Stimulated activated CD4-positive, alpha-beta T cell treated with anti-CD3 and anti-CD28 coated beads, Interleukin-12 subunit alpha, Interleukin-12 subunit beta, amount 100 ng/mL, for 48 hours (primary cell): ENCODE data around the gene YWHAG.
A peak's percentile ranks its signal among the peaks of the same experiment; 100 is the strongest.
"Not testable (repeated sequence)": the region's sequence is repeated elsewhere in the genome, so short reads cannot be mapped to it uniquely, and the experiment has no call there.

Experiments
- DNase-seq, 3 donors: peaks; one replicate each; pipeline ENCODE4 v3.0.0-alpha.2; 2020; ENCODE audit warnings: low read depth in 2 of 3, low spot score in 1 of 3

The YWHAG gene

DNA sequence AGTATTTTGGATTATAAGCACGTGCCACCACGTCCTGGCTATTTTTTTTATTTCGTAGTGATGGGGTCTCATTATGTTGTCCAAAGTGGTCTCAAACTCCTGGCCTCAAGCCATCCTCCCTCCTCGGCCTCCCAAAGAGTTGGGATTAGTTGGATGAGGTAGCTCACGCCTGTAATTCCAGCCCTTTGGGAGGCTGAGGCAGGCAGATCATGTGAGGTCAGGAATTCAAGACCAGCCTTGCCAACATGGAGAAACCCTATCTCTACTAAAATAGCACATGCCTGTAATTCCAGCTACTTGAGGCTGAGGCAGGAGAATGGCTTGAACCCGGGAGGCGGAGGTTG, 21.8 kb upstream of the YWHAG start:
- no peak for DNase-seq

DNA sequence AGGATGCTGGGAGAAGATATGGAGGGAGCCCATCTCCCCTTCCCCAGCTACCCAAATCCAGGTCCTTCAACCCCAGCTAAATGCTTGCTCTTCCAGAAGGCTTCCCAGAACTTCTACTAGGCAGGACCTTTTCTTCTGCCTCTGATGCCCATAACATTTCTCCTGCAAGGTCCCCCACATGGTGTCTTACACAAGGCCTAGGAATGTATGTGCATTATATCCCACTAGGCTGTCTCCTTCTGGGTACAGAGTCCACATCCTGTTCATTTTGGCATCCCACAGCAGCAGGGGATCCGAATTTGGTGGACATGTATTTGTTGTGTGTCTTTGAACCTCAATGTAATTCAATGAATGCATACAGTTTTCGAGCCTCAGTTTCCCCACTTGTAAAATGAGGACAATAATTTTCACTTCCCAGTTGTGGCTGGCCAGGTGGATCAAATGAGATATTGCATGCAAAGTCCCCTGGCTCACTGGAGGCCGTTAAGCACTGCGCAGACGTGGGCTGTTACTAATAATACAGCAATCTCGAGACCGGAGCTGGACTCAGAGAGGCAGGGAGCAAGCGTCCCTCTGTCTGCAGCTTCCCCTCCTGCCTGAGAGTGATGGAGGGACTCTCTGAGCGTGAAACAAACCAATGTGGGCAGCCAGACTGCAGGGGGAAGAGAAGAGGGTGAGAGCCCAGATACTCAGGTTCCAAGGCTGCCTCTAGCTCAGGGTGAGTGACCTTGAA, 18.6 kb upstream of the YWHAG start:
- DNase-seq = no peak

DNA sequence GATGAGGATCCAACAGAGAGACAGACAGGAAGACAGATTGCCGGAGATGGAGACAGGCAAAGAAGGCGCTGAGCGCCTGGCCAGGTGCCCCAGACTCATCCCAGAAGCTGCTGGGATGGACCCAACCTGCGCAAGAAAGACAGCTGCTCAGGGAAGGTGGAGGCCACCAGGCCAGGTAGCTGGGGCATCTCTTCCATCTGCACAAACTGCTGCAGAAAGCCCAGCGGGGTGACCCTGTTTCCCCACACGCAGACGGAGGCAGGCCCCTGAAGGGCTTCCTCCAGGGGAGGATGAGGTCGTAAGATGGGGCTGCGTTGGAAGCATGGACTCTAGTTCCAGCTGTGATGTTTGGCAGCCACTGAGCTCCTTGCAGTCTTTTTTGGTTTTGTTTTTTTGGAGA, 16.5 kb upstream of the YWHAG start:
- DNase-seq = no peak

DNA sequence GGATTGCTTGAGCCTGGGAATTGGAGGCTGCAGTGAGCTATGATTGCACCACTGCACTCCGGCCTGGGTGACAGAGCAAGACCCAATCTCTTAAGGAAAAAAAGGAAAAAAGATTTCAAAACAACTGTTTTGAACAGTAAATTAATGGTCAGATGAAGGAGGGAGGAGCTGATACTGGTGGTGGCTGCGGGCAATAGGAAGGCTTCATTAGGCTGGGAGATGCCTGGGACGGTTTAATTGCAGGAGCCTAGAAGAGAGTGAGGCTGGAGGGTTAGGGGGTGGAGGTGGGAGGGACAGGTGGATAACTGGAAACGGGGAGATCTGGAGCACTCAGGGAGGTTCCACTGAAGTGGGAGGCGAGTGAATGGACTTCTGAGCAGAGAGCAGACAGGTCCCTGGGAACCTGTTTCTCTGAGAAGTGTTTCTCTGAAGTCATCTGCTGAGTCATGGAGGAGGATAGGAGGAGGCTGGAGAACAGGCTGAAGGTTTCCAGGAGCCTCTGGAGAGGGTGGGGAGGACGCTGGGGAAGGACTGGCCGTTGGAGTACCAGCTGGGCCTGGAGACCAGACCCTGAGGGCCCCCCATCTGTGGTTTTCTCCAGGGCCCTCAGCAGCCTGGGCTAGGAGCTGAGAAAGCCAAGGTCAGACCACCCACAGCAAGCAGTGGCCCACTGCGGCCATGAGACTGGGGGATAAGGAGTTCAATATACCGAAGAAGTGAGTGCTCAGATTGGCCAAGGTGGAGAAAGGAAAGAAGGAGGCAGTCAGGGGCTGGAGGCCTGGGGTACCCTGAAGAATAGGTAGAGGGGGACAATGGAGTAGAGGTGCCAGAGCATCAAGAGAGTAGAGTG, 14.4 kb upstream of the YWHAG start:
- DNase-seq = no peak

DNA sequence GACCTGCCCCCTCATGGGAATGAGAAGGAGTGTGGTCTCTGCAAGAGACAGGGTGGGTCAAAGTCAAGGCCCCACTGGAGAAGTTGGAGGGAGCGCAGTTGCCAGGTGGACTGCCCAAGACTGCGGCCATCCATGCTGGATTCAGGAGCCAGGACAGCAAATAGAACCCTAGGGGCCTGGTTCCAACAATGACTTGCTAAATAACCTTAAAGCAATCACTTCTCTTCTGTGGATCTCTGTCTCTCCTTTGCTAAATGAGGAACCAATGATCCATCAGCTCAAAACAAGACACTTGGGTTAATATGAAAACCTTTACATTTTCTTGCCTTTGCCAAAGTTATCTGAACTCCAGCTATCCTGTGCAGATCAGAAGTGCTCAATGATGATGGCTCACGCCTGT, 12.6 kb upstream of the YWHAG start:
- DNase-seq = no peak

DNA sequence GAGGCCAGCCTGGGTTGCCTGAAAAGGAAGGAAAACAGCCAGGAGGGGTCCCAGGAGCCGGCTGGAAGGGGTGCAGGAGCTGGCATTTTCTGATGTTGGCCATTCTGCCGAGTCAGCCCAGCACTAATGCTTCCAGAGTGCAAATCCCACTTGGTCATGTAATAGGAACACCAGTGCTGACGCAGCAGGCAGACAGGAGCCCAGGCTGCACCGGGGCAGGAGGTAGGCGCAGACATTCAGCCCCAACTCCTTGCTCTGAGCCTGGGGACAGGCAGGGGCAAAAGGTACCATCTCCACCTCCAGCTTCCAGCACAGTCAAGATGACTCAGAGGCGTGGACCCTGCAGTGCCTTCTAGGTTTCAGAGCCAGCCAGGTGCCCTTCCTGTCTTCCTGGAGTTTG, 10.2 kb upstream of the YWHAG start:
- DNase-seq = no peak

DNA sequence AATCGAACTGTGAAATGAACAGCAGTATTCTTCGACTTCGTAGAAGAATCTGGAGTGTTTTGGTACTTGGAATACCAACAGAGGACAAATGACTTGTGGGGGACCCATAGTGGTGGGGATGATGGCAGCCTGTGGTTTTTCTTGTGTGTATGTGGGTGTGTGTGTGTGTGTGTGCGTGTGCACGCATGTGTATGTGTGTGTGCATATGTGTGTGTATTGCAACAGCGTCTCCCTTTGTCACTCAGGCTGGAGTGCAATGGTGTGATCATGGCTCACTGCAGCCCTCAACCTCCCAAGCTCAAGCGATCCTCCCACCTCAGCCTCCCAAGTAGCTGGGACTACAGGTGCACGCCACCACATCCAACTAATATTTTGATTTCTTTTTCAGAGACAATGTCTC, 9.4 kb upstream of the YWHAG start:
- no peak for DNase-seq

DNA sequence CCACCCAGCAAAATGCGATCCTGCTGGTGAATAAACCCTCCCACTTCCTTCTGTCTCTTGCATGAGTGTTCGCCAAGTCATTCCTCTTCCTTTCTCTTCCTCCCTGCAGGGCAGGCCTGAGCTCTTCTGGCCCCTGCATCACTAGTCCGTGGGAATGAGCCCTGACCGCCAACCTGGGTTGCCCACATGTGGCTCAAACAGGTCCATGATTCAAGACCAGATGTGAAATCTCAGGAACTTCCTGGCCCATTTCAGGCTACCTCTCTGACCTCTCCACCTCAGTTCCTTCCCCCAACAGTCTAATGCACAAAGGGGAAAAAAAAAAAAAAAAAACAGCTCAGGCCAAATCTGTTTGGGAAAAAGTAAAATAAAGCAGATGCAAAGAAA, 5.4 kb upstream of the YWHAG start:
- DNase-seq = no peak

DNA sequence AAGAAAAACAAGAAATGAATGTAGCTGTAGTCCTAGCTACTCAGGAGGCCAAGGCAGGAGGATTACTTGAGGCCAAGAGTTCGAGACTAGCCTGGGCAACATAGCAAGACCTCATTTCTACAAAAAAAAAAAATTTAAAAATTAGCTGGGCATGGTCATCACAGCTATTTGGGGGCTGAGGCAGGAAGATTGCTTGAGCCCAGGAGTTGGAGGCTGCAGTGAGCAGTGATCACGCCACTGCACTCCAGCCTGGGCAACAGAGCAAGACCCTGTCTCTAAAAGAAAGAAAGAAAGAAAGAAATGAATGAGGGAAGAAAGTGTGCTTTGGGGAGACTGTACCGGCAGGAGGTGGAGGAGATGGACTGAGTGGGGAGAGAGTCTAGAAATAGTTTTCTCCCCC, 5.0 kb upstream of the YWHAG start:
- DNase-seq = not testable (repeated sequence)

DNA sequence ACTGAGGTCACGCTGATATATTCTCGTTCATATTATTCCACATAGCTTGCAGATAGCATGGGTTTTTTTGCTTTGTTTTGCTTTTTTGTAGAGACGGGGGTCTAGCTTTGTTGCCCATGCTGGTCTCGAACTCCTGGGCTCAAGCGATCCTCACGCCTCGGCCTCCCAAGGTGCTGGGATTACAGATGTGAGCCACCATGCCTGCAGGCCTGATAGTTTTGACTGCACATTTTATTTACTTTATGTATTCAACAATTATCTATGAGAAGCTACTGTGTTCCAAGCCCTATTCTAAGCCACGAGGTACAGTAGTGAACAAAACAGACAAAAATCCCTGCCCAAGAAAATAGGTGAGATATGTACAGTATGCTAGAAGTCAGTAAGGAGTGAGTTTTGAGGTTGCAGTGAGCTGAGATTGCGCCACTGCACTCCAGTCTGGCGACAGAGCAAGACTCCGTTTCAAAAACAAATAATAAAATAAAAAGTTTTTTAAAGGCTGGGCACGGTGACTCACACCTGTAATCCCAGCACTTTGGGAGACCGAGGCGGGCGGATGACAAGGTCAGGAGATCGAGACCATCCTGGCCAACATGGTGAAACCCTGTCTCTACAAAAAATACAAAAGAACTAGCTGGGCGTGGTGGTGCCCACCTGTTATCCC, 1.3 kb upstream of the YWHAG start:
- no peak for DNase-seq

DNA sequence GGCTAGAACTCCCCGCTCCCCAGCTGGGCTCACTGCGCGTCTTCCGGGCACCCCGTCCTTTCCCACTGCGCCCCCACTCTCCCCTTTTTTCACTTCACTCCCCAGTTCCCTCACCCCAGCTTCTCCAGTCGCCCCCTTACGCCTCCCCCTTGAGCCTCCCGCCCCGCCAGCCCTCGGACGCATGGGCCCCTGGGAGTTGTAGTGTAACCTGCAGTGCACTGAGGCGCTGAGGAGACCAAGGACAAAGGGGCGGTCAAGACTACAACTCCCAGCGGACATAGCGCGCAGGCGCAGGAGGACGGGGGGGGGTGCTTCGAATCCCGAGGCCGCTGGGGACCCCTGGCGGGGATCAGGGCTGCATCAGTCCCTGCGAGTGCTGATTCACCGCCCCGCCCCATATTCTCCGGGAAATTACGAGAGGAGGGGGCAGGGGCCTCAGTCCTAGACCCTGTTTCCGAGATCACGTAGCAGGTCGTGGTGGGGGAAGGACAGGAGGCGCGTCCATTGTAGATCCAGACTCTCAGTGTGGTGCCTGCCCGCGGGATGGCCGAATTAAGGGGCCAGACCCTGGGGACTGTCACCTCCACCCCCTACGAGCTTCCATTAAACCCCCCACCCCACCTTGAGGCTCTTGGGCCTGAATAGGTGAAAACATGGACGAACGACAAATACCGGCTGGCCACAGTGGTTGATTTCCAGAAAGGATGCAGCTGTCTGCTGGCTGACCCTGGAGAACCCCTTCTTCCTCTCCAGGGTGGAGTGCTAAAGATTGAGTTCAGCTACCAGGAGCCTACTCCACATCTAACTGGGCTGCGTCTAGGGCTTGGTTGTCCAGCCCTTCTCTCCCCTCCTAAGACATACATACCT, 553 bp upstream of the YWHAG start:
- DNase-seq = peak; percentile 87 to 90 (median 88)

DNA sequence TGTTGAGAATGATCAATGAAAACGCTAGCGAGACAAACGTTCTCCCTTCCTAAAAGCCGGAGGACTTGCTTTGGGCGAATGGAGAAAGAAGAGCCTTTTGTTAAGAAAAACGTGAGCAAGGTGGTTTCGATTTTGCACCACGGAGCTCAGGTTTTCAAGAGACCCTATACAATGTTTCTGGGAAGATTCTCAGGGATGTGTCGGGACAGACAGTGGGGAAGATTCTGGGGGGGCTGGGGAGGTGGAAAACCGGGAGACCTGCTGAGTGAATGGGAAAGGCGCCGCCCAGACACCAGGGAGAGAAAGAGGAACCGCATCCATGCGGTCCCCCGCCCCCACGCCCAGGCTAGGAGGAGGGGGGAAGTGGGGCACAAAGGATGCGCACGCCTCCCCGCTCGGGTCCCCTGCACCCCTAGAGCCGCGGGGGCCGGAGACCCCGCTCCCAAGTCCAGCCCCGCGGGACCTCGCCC, 745 bp downstream of the YWHAG start:
- peak in 1 of 3 donors; percentile 45 for DNase-seq

DNA sequence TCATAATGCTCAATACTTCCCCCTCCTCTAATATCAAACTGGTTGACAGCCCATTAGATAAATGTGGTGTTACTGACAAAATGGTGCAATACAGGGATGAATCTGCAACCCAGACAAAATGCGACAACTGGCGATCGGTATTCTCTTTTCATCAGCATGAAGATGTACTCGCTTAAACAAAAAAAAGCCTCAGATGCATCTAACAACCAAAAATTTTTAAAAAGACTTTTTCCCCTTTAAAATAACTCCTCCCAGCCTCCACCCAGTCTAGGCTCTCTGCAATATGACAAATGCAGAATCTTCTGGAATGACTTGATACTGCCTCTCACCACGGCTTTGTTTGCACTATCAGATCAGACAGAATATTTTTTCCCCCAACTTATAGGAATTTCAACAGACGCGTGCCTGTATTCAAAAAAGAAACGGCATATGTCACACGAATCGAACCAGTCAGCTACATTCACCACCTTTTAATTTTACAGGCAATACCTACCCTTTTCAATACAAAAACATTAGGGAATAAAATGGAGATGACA, 1.2 kb downstream of the YWHAG start:
- DNase-seq = no peak

DNA sequence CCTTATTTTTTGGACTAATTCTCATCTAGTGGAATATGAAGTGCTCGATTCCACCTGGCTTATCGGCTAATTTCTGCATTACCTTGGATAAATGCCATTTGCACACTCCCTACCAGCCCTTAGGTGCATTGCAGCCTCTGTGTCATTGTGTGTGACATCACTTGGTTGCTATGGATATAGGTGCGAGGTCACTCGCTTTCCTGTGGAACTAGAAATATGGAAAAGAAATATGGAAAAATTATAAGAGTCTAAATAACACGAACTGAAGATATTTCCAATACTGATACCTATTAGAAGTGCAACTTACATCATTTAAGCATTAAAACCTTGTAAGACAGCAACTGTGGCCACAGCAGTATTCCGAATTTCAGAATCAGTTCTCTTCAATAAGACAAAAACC, 2.0 kb downstream of the YWHAG start:
- DNase-seq = no peak

DNA sequence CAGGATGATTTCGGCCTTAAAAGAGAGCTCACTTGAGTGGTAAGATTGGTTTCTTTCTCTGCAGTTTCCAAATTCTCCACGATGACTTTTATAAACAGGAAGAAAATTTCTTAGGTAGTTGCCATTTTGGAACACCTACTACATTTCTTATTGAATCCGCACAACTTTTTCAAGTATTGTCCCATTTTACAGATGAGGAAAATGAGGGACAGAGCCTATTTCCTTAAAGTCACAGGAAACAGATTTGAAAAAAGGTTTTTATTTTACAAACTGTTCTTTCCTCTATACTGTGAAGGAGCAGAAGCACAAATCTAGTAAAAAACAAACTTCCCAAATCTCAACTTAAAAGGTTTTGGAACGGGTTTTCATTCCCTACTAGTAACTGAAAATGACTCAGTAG, 2.7 kb downstream of the YWHAG start:
- no peak for DNase-seq

DNA sequence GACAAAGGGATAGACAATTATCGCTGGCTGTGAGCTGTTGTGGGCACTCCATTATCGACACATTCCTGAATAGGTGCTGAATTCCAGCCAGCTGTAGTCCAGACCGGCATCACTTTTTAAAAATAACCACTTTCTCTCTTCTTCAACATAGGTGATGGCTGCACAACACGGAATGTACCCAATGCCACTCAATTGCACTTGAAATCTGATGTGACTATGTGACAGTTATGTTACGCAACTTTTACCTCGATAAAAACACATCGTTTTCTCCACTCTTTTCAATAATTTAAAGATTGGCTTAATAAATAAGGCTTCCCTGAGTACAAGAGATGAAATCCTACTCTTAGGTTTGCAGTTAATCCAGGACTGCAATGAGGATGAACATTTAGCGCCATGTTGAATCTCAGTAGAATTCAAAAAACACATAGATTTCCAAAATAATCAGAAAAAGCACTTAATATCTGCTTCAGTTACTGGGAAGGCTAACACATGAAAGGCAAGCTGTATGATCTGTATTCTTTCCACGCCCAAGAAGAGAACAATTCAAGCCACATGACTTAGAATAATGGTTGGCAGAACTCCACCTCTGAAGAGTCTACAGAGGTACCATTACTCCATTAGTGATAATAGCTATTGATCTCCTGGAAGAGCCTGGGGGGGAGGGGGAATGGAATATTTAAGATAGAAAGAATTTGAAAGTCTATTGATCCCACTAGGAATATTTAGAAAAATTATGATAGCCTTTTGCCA, 3.6 kb downstream of the YWHAG start:
- DNase-seq = no peak

DNA sequence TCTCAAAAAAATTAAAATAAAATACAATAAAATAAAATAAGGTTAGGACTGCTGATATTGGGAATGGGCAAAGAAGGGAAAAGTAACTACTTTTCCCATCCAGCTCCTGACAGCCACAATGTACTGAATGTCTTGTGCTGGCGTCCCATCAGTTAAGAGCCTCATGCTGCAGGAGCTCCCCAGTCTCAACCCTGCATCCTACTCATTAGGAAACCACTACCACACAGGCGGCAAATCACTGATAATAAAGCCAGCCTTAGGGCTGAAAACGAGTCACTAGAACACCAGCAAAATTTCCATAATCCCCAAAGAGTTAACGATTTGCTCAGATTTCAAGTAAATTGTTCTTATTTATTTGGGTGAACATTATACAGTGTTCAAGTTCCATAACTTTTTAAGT, 4.3 kb downstream of the YWHAG start:
- no peak for DNase-seq

DNA sequence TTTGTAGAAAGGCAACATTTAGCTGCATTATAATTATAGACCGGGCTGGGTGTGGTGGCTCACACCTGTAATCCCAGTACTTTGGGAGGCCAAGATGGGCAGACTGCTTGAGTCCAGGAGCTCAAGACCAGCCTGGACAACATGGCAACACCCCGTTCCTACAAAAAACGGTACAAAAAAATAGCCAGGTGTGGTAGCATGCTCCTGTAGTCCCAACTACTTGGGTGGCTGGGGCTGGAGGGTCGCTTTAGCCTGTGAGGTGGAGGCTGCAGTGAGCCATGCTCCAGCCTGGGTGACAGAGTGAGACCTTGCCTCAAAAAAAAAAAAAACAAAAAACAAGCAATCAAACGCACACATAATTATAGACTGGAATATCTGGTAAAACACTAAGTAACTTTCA, 5.0 kb downstream of the YWHAG start:
- no peak for DNase-seq

DNA sequence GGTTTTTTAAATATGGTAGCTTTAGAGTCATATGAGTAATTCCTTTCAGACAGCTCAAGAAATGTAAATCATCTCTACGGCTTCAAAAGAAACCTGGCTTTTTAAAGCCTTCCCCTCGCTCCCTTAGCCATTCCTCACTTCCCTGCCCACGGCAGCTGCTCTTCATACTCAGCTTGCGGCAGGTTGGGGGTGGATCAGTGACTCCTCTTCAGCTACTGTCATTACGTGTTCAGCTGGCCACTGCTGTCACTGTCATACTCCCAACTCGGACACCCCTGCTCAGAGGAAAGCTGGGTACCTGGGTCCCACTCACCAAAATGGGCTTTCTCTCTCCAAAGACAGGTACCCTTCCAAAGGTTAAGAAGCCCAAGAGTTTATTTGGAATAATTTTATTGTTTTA, 6.6 kb downstream of the YWHAG start:
- no peak for DNase-seq

DNA sequence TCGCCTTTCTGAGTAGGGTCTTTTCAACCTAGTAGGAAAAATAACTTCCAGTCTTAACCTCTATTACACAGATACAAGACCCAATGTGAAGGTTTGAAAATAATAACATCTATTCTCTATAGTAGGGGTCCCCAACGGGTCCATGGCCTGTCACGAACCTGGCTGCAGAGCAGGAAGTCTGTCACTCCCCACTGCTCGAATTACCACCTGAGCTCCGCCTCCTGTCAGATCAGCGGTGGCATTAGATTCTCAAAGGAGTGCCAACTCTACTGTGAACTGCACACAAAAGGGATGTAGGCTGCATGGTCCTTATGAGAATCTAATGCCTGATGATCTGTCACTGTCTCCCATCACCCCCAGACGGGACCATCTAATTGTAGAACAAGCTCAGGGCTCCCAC, 7.4 kb downstream of the YWHAG start:
- DNase-seq = no peak
